ENCODE data around the gene THY1. TPM values are rescaled to one million over a fixed set of nuclear protein-coding genes. Genes with fewer than 3 reads are reported as not detected.
A peak's percentile ranks its signal among the peaks of the same experiment; 100 is the strongest.

THY1 gene
- total RNA-seq = 100 to 1,000 TPM in 1 of 2 donors, 10 to 100 TPM in 1; 70.0 to 112 TPM
- 100 to 1,000 TPM; 225 to 269 TPM for polyA plus RNA-seq (ENCODE audit: insufficient read length in 2 of 2)
- long read RNA-seq, donor 1, transcript THY1-201 (4 exons, 3,556 nt) = major isoform, 91 of 142 reads
- long read RNA-seq, donor 1, transcript THY1-210 (1 exons, 2,427 nt) = minor isoform, 15 of 142 reads
- long read RNA-seq, donor 1, partial matches to known transcripts = 33 of 142 reads
- long read RNA-seq, donor 1, other reads (novel, unspliced or antisense) = 0 of 142 reads
- long read RNA-seq, donor 2, transcript THY1-210 (1 exons, 2,427 nt) = minor isoform, 9 of 39 reads
- long read RNA-seq, donor 2, transcript THY1-201 (4 exons, 3,556 nt) = major isoform, 15 of 39 reads
- long read RNA-seq, donor 2, partial matches to known transcripts = 15 of 39 reads
- long read RNA-seq, donor 2, other reads (novel, unspliced or antisense) = 0 of 39 reads
- long read RNA-seq, donor 3, transcript THY1-210 (1 exons, 2,427 nt) = minor isoform, 9 of 63 reads
- long read RNA-seq, donor 3, transcript THY1-201 (4 exons, 3,556 nt) = major isoform, 26 of 63 reads
- long read RNA-seq, donor 3, partial matches to known transcripts = 26 of 63 reads
- long read RNA-seq, donor 3, other reads (novel, unspliced or antisense) = 0 of 63 reads
- long read RNA-seq, donor 4, transcript THY1-201 (4 exons, 3,556 nt) = major isoform, 22 of 34 reads
- long read RNA-seq, donor 4, partial matches to known transcripts = 6 of 34 reads
- long read RNA-seq, donor 4, other reads (novel, unspliced or antisense) = 0 of 34 reads

- WGBS (ENCODE audit: insufficient coverage) = 0% methylated on average over 30 of the region's 41 CpGs
- Histone ChIP-seq H3K4me1 (ENCODE audit: control insufficient read depth, insufficient read depth, low read length) (peaks cover 50% of the 10 kb centered on the region), H3K9me3 (ENCODE audit: control insufficient read depth, insufficient read depth, low read length) (no peaks in the 10 kb centered on the region), H3K36me3 (ENCODE audit: control insufficient read depth, insufficient read depth, low read length) (peaks cover 24% of the 10 kb centered on the region), H3K27me3 (ENCODE audit: control insufficient read depth, insufficient read depth, low read length) (peaks cover 2% of the 10 kb centered on the region), H3K27ac (ENCODE audit: low read depth, low read length) (peak within 1 kb of the TSS; percentile 81), H3K4me3 (ENCODE audit: low read depth, low read length) (peak within 1 kb of the TSS; percentile 76)
- peak; percentile 59 to 97 (median 82) for DNase-seq (ENCODE audit: low read depth in 4 of 6, low spot score in 6 of 6)
Measured at GRCh38 chr11:119422809-119423508, at the start of gene THY1. Gene THY1, minus strand, starts transcription at chr11:119423172. Its CDS starts 2,267 bp downstream, at chr11:119420905.

DNA sequence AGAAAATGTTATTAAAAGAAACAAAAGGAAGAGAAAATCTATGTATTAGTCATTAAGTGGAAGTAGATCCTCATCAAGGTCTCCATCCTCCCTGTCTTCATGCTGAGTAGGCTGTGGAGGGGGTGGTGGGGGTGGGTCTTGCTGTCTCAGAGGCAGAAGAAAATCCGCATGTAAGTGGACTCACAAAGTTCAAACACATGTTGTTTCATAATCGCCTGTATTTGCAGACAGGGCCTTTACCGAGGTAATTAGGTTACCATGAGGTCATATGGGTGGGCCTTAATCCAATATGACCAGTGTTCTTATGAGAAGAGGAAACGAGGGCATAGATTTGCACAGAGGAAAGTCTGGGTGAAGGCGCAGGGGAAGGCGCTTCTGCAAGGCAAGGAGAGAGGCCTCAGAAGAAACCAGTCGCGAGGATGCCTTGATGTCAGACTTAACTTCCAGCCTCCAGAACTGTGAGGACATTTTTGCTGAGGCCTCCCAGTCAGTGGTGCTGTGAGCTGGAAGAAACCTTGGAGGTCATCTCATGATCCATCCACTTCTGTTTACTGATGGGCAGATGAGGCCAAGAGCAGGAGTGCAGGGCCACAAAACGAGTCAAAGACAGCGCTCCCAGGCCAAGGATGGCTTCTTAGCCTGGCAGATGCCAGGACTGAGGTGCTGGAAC is 49.3 kb upstream of the THY1 start:
- 91% methylated on average over 10 of the region's 10 CpGs for WGBS (ENCODE audit: insufficient coverage)
- H3K27me3 ChIP-seq (ENCODE audit: control insufficient read depth, insufficient read depth, low read length) = no peaks in the 10 kb centered on the region

DNA sequence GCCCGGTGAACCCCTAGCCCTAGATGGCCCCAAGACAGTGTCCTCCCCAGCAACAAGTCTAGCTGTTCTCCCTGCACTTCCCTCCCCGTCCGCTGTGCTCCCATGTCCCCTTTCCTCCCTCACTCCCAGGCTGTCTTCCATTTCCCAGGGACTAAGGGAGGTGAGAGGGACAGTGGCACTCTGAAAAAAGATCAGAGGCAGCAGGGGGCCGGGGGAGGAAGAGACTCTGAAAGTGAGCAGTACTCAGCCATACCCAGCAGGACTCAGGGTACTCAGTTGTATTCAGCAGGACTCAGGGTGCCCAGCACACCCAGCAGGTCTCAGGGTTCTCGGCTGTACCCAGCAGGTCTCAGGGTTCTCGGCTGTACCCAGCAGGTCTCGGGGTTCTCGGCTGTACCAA is 48.4 kb upstream of the THY1 start:
- Histone ChIP-seq H3K9me3 (ENCODE audit: control insufficient read depth, insufficient read depth, low read length) (peaks cover 3% of the 10 kb centered on the region), H3K4me1 (ENCODE audit: control insufficient read depth, insufficient read depth, low read length) (peaks cover 10% of the 10 kb centered on the region), H3K27ac (ENCODE audit: low read depth, low read length) (no peak overlapping the region), H3K36me3 (ENCODE audit: control insufficient read depth, insufficient read depth, low read length) (no peaks in the 10 kb centered on the region), H3K27me3 (ENCODE audit: control insufficient read depth, insufficient read depth, low read length) (no peaks in the 10 kb centered on the region), H3K4me3 (ENCODE audit: low read depth, low read length) (no peak overlapping the region)
- 74% methylated on average over 6 of the region's 8 CpGs for WGBS (ENCODE audit: insufficient coverage)
- no peak for DNase-seq (ENCODE audit: low read depth in 4 of 6, low spot score in 6 of 6)

More for the DNA sequence above, 49.3 kb upstream of the THY1 start:
- Histone ChIP-seq H3K27ac (ENCODE audit: low read depth, low read length) (no peak overlapping the region), H3K9me3 (ENCODE audit: control insufficient read depth, insufficient read depth, low read length) (peaks cover 3% of the 10 kb centered on the region), H3K36me3 (ENCODE audit: control insufficient read depth, insufficient read depth, low read length) (no peaks in the 10 kb centered on the region), H3K4me3 (ENCODE audit: low read depth, low read length) (no peak overlapping the region), H3K4me1 (ENCODE audit: control insufficient read depth, insufficient read depth, low read length) (peaks cover 10% of the 10 kb centered on the region)
- no peak for DNase-seq (ENCODE audit: low read depth in 4 of 6, low spot score in 6 of 6)

DNA sequence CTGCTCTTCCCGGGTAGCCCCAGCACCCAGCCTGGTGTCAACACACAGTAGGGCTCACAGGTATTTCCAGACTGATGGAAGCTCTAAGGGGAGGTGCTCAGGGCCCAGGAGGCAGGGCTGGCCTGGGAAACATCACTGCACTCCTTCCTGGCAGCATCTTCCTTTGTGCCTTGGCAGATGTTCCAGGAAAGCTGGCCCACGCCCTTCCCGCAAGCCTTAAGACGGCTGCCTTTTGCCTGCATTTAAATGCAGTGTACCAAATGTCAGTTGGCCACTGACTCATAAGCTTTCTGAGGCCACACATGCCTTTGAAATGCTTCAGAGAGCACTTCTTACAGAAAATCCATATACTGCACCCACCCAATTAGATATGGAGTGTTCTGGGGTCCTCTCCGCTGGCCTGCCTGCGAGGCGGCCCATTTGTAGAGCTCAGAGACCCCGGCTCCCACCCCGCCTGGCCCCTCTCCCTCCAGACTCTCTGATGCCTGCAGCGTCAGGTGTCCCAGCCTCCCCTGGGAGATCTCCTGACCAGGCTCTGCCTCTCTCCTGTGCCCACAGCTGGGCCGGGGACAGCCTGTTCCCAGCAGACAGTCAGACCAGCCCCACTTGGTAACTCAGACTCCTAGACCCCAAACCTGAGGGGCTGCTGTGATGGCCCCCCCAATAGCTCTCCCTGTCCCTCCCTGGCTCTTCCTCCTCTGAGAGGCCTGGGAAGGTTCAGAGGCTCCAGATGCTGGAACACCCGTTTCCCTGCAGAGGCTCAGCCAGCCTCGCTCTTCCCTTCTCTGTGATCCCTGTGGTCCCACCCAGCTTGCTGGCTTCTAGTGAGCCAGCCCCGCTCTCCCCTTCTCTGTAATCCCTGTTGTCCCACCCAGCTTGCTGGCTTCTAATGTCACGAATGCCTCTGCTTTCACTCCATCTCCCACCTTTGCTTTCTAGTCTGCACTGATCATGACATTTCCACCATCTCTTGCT is 47.6 kb upstream of the THY1 start:
- no peak for DNase-seq (ENCODE audit: low read depth in 4 of 6, low spot score in 6 of 6)
- no peaks in the 10 kb centered on the region for H3K36me3 ChIP-seq (ENCODE audit: control insufficient read depth, insufficient read depth, low read length)
- no peak overlapping the region for H3K27ac ChIP-seq (ENCODE audit: low read depth, low read length)
- WGBS (ENCODE audit: insufficient coverage) = 82% methylated on average over 15 of the region's 15 CpGs
- no peak overlapping the region for H3K4me3 ChIP-seq (ENCODE audit: low read depth, low read length)
- H3K9me3 ChIP-seq (ENCODE audit: control insufficient read depth, insufficient read depth, low read length) = peaks cover 3% of the 10 kb centered on the region
- H3K4me1 ChIP-seq (ENCODE audit: control insufficient read depth, insufficient read depth, low read length) = peaks cover 10% of the 10 kb centered on the region
- H3K27me3 ChIP-seq (ENCODE audit: control insufficient read depth, insufficient read depth, low read length) = no peaks in the 10 kb centered on the region

DNA sequence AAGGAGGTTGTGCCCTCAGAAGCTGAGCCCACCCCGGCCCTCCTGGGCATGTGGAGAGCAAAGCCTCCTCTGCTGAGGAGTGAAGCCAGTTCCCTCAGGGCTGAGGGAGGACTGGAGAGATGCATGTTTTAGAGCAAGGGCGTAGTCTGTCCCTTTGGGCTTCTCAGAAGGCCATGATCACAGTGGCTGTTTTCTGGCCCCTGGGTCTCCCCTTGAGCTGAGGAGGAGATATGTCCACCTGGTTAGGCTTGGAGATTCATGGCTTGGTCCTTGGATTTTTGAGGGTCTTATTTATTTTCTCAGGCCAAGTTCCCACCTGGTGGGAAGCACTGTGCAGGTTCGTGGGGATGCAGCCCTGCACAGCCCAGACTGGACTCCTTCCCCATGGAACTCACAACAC is 46.5 kb upstream of the THY1 start:
- no peak for DNase-seq (ENCODE audit: low read depth in 4 of 6, low spot score in 6 of 6)
- Histone ChIP-seq H3K4me1 (ENCODE audit: control insufficient read depth, insufficient read depth, low read length) (peaks cover 3% of the 10 kb centered on the region), H3K27ac (ENCODE audit: low read depth, low read length) (no peak overlapping the region), H3K9me3 (ENCODE audit: control insufficient read depth, insufficient read depth, low read length) (peaks cover 5% of the 10 kb centered on the region), H3K4me3 (ENCODE audit: low read depth, low read length) (no peak overlapping the region), H3K36me3 (ENCODE audit: control insufficient read depth, insufficient read depth, low read length) (no peaks in the 10 kb centered on the region), H3K27me3 (ENCODE audit: control insufficient read depth, insufficient read depth, low read length) (no peaks in the 10 kb centered on the region)
- WGBS (ENCODE audit: insufficient coverage) = 86% methylated on average over 3 of the region's 3 CpGs

- H3K4me1 ChIP-seq (ENCODE audit: control insufficient read depth, insufficient read depth, low read length) = no peaks in the 10 kb centered on the region
- no peak overlapping the region for H3K27ac ChIP-seq (ENCODE audit: low read depth, low read length)
- 65% methylated on average over 2 of the region's 2 CpGs for WGBS (ENCODE audit: insufficient coverage)
- no peaks in the 10 kb centered on the region for H3K27me3 ChIP-seq (ENCODE audit: control insufficient read depth, insufficient read depth, low read length)
- H3K4me3 ChIP-seq (ENCODE audit: low read depth, low read length) = no peak overlapping the region
- no peak for DNase-seq (ENCODE audit: low read depth in 4 of 6, low spot score in 6 of 6)
- H3K36me3 ChIP-seq (ENCODE audit: control insufficient read depth, insufficient read depth, low read length) = no peaks in the 10 kb centered on the region
- peaks cover 5% of the 10 kb centered on the region for H3K9me3 ChIP-seq (ENCODE audit: control insufficient read depth, insufficient read depth, low read length)
Measured at GRCh38 chr11:119468511-119468910, 45.5 kb upstream of the THY1 start.

- peaks cover 2% of the 10 kb centered on the region for H3K9me3 ChIP-seq (ENCODE audit: control insufficient read depth, insufficient read depth, low read length)
- DNase-seq (ENCODE audit: low read depth in 4 of 6, low spot score in 6 of 6) = no peak
- 54% methylated on average over 4 of the region's 4 CpGs for WGBS (ENCODE audit: insufficient coverage)
- no peaks in the 10 kb centered on the region for H3K27me3 ChIP-seq (ENCODE audit: control insufficient read depth, insufficient read depth, low read length)
- H3K4me1 ChIP-seq (ENCODE audit: control insufficient read depth, insufficient read depth, low read length) = peaks cover 3% of the 10 kb centered on the region
- no peak overlapping the region for H3K4me3 ChIP-seq (ENCODE audit: low read depth, low read length)
- no peaks in the 10 kb centered on the region for H3K36me3 ChIP-seq (ENCODE audit: control insufficient read depth, insufficient read depth, low read length)
- H3K27ac ChIP-seq (ENCODE audit: low read depth, low read length) = no peak overlapping the region
Measured at GRCh38 chr11:119461229-119461963, 38.4 kb upstream of the THY1 start.

DNA sequence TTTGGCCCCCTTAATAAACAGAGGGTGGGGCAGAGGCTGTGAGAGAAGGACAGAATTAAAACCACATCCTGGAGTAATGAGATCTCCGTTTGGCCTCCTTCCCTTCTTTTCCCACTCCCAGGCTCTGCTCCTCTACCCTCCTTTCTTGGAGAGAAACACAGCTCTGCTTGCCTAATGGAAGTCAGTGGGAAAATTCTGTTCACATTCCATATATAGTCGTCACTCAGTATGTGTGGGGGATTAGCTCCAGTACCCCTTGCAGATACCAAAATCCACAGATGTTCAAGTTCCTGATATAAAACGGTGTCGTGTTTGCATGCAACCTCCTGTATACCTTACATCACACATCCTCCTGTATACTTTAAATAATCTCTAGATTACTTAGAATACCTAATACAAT is 37.6 kb upstream of the THY1 start:
- DNase-seq (ENCODE audit: low read depth in 4 of 6, low spot score in 6 of 6) = peak in 1 of 6 donors; percentile 82
- H3K9me3 ChIP-seq (ENCODE audit: control insufficient read depth, insufficient read depth, low read length) = peaks cover 2% of the 10 kb centered on the region
- no peaks in the 10 kb centered on the region for H3K27me3 ChIP-seq (ENCODE audit: control insufficient read depth, insufficient read depth, low read length)
- H3K36me3 ChIP-seq (ENCODE audit: control insufficient read depth, insufficient read depth, low read length) = no peaks in the 10 kb centered on the region
- WGBS (ENCODE audit: insufficient coverage) = no CpG with 5 or more reads among the region's 4 CpGs
- H3K4me1 ChIP-seq (ENCODE audit: control insufficient read depth, insufficient read depth, low read length) = peaks cover 3% of the 10 kb centered on the region
- H3K4me3 ChIP-seq (ENCODE audit: low read depth, low read length) = no peak overlapping the region
- peak overlapping the region; percentile 47 for H3K27ac ChIP-seq (ENCODE audit: low read depth, low read length)
